Measurements from ENCODE around the gene TYRP1. TPM values are rescaled to one million over a fixed set of nuclear protein-coding genes. Genes with fewer than 3 reads are reported as not detected.
"Not testable (repeated sequence)": the region's sequence is repeated elsewhere in the genome, so short reads cannot be mapped to it uniquely, and the experiment has no call there.

The TYRP1 gene
- total RNA-seq, 1 donor from 2014 or later: 0.23 TPM

DNA sequence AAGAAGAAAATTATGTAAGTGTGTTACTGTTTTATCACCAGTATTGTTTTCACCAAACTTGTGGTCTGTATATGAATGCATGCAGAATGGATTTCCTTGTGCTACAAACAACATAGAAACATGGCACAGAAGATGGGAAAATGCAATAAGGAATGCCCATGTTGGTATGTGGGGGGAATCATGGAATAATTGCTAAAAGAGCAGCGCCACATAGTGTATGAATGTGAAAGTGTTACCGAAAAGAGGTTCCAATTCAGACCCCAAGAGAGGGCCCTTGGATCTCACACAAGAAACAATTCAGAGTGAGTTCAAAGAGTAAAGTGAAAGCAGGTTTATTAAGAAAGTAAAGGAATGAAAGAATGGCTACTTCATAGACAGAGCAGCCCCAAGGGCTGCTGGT is 26.4 kb upstream of the TYRP1 start:
- no peaks in the 10 kb centered on the region for H3K36me3 Mint-ChIP-seq (ENCODE audit: low read depth, unreplicated experiment)

DNA sequence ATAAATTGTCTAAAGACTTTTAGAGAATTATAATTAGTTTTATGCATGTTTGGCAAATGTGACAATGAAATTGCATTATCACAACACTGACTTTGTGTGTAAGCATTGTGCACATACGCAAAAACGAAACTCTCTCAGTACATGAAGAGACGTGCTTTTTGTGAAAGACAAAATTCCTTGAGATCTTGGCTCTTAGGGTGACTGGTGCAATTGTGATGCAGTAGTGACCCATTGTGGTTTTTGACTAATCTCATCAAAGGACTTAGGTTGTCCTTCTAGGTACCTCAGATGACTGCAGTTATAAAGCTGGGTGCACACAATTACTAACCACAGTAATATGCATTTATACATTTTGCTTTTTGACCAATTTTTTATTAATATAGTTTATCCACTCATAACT is 25.3 kb upstream of the TYRP1 start:
- no peak overlapping the region for H3K4me3 Mint-ChIP-seq (ENCODE audit: unreplicated experiment)
- no peaks in the 10 kb centered on the region for H3K36me3 Mint-ChIP-seq (ENCODE audit: low read depth, unreplicated experiment)
- no peak overlapping the region for H3K27ac Mint-ChIP-seq (ENCODE audit: unreplicated experiment)
- DNase-seq (ENCODE audit: low spot score): no peak
- no peaks in the 10 kb centered on the region for H3K4me1 Mint-ChIP-seq (ENCODE audit: unreplicated experiment)
- H3K27me3 Mint-ChIP-seq (ENCODE audit: unreplicated experiment): no peaks in the 10 kb centered on the region
- TF ChIP-seq, protein P1, sequence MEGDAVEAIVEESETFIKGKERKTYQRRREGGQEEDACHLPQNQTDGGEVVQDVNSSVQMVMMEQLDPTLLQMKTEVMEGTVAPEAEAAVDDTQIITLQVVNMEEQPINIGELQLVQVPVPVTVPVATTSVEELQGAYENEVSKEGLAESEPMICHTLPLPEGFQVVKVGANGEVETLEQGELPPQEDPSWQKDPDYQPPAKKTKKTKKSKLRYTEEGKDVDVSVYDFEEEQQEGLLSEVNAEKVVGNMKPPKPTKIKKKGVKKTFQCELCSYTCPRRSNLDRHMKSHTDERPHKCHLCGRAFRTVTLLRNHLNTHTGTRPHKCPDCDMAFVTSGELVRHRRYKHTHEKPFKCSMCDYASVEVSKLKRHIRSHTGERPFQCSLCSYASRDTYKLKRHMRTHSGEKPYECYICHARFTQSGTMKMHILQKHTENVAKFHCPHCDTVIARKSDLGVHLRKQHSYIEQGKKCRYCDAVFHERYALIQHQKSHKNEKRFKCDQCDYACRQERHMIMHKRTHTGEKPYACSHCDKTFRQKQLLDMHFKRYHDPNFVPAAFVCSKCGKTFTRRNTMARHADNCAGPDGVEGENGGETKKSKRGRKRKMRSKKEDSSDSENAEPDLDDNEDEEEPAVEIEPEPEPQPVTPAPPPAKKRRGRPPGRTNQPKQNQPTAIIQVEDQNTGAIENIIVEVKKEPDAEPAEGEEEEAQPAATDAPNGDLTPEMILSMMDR (IDR thresholded peaks at IDR 0.05; ENCODE audit: unreplicated experiment): no peak
- no peaks in the 10 kb centered on the region for H3K9me3 Mint-ChIP-seq (ENCODE audit: unreplicated experiment)

More for the DNA sequence above, 26.4 kb upstream of the TYRP1 start:
- no peak overlapping the region for H3K4me3 Mint-ChIP-seq (ENCODE audit: unreplicated experiment)
- H3K4me1 Mint-ChIP-seq (ENCODE audit: unreplicated experiment): no peaks in the 10 kb centered on the region
- no peaks in the 10 kb centered on the region for H3K27me3 Mint-ChIP-seq (ENCODE audit: unreplicated experiment)
- DNase-seq (ENCODE audit: low spot score): no peak
- no peaks in the 10 kb centered on the region for H3K9me3 Mint-ChIP-seq (ENCODE audit: unreplicated experiment)
- TF ChIP-seq, protein P1 (IDR thresholded peaks at IDR 0.05; ENCODE audit: unreplicated experiment): peak; percentile 14
- H3K27ac Mint-ChIP-seq (ENCODE audit: unreplicated experiment): no peak overlapping the region

DNA sequence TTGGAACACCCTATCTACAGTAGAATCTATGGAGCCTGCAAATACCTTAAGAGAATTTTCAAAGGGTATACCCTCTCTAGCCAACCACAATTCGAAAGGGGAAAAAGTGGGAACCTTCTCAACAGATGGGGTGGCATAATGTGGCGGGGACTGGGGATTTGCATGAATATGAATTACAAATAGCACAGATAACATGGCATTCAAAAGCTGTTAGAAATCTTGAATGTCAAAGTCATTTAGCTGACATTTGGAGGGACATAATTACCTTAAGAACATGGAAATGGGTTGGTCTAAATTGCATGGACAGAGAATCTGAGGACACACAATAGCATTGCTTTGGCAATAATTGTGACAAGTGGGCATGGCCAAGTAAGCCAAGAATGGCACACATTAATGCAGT is 23.2 kb upstream of the TYRP1 start:
- H3K9me3 Mint-ChIP-seq (ENCODE audit: unreplicated experiment): no peaks in the 10 kb centered on the region
- TF ChIP-seq, protein P1 (IDR thresholded peaks at IDR 0.05; ENCODE audit: unreplicated experiment): no peak
- H3K4me3 Mint-ChIP-seq (ENCODE audit: unreplicated experiment): no peak overlapping the region
- no peaks in the 10 kb centered on the region for H3K4me1 Mint-ChIP-seq (ENCODE audit: unreplicated experiment)
- no peak for DNase-seq (ENCODE audit: low spot score)
- H3K27me3 Mint-ChIP-seq (ENCODE audit: unreplicated experiment): no peaks in the 10 kb centered on the region
- no peaks in the 10 kb centered on the region for H3K36me3 Mint-ChIP-seq (ENCODE audit: low read depth, unreplicated experiment)
- H3K27ac Mint-ChIP-seq (ENCODE audit: unreplicated experiment): no peak overlapping the region

DNA sequence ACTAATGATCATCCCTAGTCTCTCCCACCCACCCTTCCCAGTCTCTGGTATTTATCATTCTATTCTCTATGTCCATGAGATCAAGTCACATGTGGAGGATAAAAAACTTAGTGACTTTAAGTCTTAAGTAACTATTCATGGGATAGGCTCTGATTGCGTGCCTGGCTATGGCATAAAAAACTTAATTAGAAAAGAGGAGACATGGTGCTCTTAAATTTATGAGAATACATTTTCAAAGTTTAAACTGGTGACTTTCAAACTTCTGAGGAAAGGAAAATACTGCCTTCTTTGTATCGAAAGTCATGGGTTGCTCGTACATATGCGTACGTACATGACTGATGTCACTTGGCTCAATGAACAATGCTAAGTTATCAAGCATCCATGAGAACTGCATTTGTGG is 18.2 kb upstream of the TYRP1 start:
- H3K9me3 Mint-ChIP-seq (ENCODE audit: unreplicated experiment): no peaks in the 10 kb centered on the region
- H3K4me3 Mint-ChIP-seq (ENCODE audit: unreplicated experiment): no peak overlapping the region
- TF ChIP-seq, protein P1 (IDR thresholded peaks at IDR 0.05; ENCODE audit: unreplicated experiment): no peak
- H3K27ac Mint-ChIP-seq (ENCODE audit: unreplicated experiment): no peak overlapping the region
- no peaks in the 10 kb centered on the region for H3K27me3 Mint-ChIP-seq (ENCODE audit: unreplicated experiment)
- H3K4me1 Mint-ChIP-seq (ENCODE audit: unreplicated experiment): no peaks in the 10 kb centered on the region
- H3K36me3 Mint-ChIP-seq (ENCODE audit: low read depth, unreplicated experiment): no peaks in the 10 kb centered on the region
- no peak for DNase-seq (ENCODE audit: low spot score)

DNA sequence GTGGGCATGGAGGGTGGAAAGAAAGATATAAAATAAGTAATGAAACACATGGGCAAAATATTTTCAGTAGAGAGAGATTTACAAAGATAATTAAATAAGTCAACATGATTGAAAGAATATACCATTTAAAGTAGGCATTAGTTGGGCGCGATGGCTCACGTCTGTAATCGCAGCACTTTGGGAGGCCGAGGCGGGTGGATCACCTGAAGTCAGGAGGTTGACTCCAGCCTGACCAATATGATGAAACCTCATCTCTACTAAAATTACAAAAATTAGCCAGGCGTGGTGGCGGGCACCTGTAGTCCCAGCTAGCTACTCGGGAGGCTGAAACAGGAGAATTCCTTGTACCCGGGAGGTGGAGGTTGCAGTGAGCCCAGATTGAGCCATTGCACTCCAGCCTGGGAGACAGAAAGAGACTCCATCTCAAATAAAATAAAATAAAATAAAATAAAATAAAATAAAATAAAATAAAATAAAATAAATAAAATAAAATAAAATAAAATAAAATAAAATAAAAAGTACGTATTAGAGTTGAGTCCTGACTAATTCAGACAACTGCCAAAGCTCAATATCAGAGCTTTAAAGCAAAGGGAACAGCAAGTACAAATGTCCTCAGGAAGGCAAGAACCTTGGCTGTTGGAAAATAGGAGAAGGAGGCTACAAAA is 15.6 kb upstream of the TYRP1 start:
- H3K4me3 Mint-ChIP-seq (ENCODE audit: unreplicated experiment); H3K27me3 Mint-ChIP-seq (ENCODE audit: unreplicated experiment); H3K4me1 Mint-ChIP-seq (ENCODE audit: unreplicated experiment); H3K9me3 Mint-ChIP-seq (ENCODE audit: unreplicated experiment); DNase-seq (ENCODE audit: low spot score); H3K27ac Mint-ChIP-seq (ENCODE audit: unreplicated experiment); H3K36me3 Mint-ChIP-seq (ENCODE audit: low read depth, unreplicated experiment): not testable (repeated sequence)
